Mucosa of descending colon (tissue), 3 donors: ENCODE data around the gene FGD5. TPM values are rescaled to one million over a fixed set of nuclear protein-coding genes. Genes with fewer than 3 reads are reported as not detected.

ENCODE experiments used
- ATAC-seq: fragments of 200-7000 bp; cut with Tn5 transposase; one replicate; pipeline ENCODE4 v1.9.1; 2020; ENCODE audit warnings: mild to moderate bottlenecking, moderate library complexity
- DNase-seq, 3 donors: peaks; one replicate each; pipeline ENCODE4 v3.0.0-alpha.2; 2020
- H3K36me3 ChIP-seq: fragments of 200-600 bp; one replicate; pipeline ENCODE4 v1.8.0; 2021; ENCODE audit warnings: low read depth, mild to moderate bottlenecking
- H3K4me1 ChIP-seq: fragments of 200-600 bp; one replicate; pipeline ENCODE4 v1.8.0; 2021; ENCODE audit warnings: low read depth, mild to moderate bottlenecking
- H3K4me3 ChIP-seq: fragments of 200-600 bp; one replicate; pipeline ENCODE4 v1.8.0; 2021; ENCODE audit warnings: mild to moderate bottlenecking
- H3K9me3 ChIP-seq: fragments of 200-600 bp; one replicate; pipeline ENCODE4 v1.8.0; 2021; ENCODE audit warnings: mild to moderate bottlenecking
- intact Hi-C, 2 donors: fragments of 100-400 bp; cut with DNase I in 1 of 2; cut with micrococcal nuclease in 1 of 2; formaldehyde crosslinking; loops; one replicate each; pipeline versions ENCODE4 v1.11.0 to v1.11.1; 2022; cut with DNase I, micrococcal nuclease
- total RNA-seq, 3 donors: library from RNA; stranded (reverse); fragmentation: NEBNext Ultra II Directional in 2 of 3; extraction: Animal tissue kit (Norgen Biotek cat#: 25700) in 2 of 3; gene quantifications; one replicate each; pipeline versions ENCODE4 v1.2.1 to v1.2.4, GENCODE V29; 2021 to 2023
- TF ChIP-seq, protein P1 (sequence below): fragments of 200-600 bp; IDR thresholded peaks from one replicate; pipeline ENCODE4 v1.8.0; 2022; ENCODE audit warnings: antibody characterized with exemption, mild to moderate bottlenecking
- donor health status: DM: no; HTN: no; CAD: no; lungs with moderate emphysema.
- donor health status: DM: no; HTN: no; CAD: no.
- donor health status: DM: no; HTN: yes; CAD: no.

FGD5 gene
- total RNA-seq, 3 donors from 2014 or later: 6.1 to 15.1 (median 9.2) TPM

DNA sequence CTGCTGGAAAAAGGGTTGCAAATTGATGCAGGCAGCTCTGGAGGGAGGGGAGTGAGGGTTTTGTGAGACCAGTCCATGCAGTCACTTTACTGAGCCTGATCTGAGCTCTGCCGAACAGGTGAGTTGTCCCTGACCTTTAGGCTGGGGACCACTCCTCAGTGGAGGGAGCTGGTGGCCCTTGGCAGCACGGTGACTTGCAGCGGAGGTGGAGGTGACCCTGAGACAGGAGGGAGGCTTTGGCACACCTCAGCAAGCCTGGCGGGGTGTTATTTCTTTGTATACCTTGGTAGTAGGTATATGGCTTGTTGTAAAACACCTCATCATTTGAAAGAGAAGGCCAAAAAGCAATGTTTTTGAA, 43.5 kb downstream of the FGD5 start:
- Histone ChIP-seq H3K9me3 (no peaks in the 10 kb centered on the region), H3K36me3 (no peaks in the 10 kb centered on the region), H3K4me1 (no peaks in the 10 kb centered on the region), H3K4me3 (no peak overlapping the region)
- no peak for ATAC-seq
- no peak for DNase-seq
- intact Hi-C loops: no loop called here
- TF ChIP-seq, protein P1, sequence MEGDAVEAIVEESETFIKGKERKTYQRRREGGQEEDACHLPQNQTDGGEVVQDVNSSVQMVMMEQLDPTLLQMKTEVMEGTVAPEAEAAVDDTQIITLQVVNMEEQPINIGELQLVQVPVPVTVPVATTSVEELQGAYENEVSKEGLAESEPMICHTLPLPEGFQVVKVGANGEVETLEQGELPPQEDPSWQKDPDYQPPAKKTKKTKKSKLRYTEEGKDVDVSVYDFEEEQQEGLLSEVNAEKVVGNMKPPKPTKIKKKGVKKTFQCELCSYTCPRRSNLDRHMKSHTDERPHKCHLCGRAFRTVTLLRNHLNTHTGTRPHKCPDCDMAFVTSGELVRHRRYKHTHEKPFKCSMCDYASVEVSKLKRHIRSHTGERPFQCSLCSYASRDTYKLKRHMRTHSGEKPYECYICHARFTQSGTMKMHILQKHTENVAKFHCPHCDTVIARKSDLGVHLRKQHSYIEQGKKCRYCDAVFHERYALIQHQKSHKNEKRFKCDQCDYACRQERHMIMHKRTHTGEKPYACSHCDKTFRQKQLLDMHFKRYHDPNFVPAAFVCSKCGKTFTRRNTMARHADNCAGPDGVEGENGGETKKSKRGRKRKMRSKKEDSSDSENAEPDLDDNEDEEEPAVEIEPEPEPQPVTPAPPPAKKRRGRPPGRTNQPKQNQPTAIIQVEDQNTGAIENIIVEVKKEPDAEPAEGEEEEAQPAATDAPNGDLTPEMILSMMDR: no peak

- TF ChIP-seq, protein P1: no peak
- H3K36me3 ChIP-seq: no peaks in the 10 kb centered on the region
- H3K4me1 ChIP-seq: no peaks in the 10 kb centered on the region
- no peak overlapping the region for H3K4me3 ChIP-seq
- ATAC-seq: no peak
- no peaks in the 10 kb centered on the region for H3K9me3 ChIP-seq
- DNase-seq: no peak
- intact Hi-C loops: no loop called here
Observed at GRCh38 chr3:14862661-14863230, 44.0 kb downstream of the FGD5 start.

DNA sequence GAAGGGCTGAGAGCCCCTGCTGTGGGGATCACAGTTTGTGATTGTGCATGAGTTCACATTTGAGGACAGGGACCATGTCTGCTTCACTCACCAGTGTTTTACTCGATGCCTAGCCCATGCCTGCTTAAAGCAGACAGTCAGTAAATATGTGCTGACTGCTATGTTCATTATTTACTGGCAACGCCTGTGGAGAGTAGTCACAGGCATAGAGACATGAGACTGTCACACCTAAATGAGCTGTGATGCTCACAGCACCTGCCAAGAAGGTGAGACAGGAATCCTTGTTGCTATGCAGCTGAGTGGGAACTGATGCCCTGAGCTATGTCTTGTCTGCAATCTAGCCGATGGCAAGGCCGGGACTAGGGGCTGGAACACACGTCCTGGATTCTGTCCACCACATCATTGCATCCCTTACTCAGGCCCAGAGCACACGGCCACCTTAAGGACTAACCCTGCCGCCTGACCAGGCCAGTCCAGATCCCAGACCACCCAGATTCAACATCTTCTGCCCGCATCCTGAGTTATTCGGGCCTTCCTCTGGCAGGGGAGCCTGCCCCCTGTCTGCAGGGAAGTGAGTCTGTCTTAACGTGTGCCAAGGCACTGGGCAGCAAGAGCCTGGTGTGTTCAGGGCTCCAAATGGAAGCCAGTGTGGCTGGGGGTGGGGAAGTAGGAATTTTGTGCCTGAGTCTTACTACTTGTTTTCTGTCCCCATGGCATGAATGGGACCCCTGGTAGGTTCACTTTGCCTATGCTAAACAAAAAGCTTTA, 44.8 kb downstream of the FGD5 start:
- intact Hi-C loops: no loop called here
- Histone ChIP-seq H3K36me3 (no peaks in the 10 kb centered on the region), H3K4me3 (no peak overlapping the region), H3K9me3 (no peaks in the 10 kb centered on the region), H3K4me1 (no peaks in the 10 kb centered on the region)
- TF ChIP-seq, protein P1: no peak
- ATAC-seq (peak; percentile 22), DNase-seq (no peak)

DNA sequence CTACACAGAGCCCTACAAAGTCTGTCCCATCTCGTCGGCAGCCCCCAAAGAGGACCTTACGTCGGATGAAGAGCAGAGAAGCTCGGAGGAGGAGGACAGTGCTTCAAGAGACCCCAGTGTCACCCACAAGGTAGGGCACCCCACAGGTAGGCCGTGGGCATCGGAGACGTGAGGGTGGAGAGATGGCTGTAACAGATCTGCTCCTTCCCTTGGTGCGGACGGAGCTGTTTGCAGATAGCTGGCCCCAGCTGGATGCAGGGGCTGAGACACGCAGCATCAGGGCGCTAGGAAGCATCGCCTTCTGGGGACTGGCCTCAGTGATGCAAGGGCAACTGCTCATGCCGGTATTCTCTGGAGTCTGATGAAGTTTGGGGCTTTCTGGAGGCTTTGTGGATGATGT, 45.4 kb downstream of the FGD5 start:
- intact Hi-C loops: no loop called here
- no peak for DNase-seq
- TF ChIP-seq, protein P1: no peak

GRCh38 chr3:14866627-14867026, 47.9 kb downstream of the FGD5 start:
- TF ChIP-seq, protein P1: no peak
- intact Hi-C loops: no loop called here
- Histone ChIP-seq H3K4me3 (no peak overlapping the region), H3K9me3 (no peaks in the 10 kb centered on the region), H3K36me3 (no peaks in the 10 kb centered on the region), H3K4me1 (no peaks in the 10 kb centered on the region)
- ATAC-seq (no peak), DNase-seq (no peak)

More for the DNA sequence above, 45.4 kb downstream of the FGD5 start:
- no peak for ATAC-seq
- Histone ChIP-seq H3K4me3 (no peak overlapping the region), H3K9me3 (no peaks in the 10 kb centered on the region), H3K4me1 (no peaks in the 10 kb centered on the region), H3K36me3 (no peaks in the 10 kb centered on the region)
